M059J (cell line): Measurements from ENCODE around the gene ARL10. TPM values are rescaled to one million over a fixed set of nuclear protein-coding genes. Genes with fewer than 3 reads are reported as not detected.

Source experiments
- DNase-seq: peaks from one replicate; pipeline ENCODE4 v3.0.0-alpha.2; 2012; ENCODE audit warnings: low read depth
- total RNA-seq: library from RNA; depleted of rRNA; stranded (reverse); fragments of >200 nt; shearing (Covaris generic); gene quantifications from 2 replicates; pipeline ENCODE4 v1.2.3, GENCODE V29; 2014

The ARL10 gene
- total RNA-seq, 1 experiment from 2014 or later = 1.8 TPM

DNA sequence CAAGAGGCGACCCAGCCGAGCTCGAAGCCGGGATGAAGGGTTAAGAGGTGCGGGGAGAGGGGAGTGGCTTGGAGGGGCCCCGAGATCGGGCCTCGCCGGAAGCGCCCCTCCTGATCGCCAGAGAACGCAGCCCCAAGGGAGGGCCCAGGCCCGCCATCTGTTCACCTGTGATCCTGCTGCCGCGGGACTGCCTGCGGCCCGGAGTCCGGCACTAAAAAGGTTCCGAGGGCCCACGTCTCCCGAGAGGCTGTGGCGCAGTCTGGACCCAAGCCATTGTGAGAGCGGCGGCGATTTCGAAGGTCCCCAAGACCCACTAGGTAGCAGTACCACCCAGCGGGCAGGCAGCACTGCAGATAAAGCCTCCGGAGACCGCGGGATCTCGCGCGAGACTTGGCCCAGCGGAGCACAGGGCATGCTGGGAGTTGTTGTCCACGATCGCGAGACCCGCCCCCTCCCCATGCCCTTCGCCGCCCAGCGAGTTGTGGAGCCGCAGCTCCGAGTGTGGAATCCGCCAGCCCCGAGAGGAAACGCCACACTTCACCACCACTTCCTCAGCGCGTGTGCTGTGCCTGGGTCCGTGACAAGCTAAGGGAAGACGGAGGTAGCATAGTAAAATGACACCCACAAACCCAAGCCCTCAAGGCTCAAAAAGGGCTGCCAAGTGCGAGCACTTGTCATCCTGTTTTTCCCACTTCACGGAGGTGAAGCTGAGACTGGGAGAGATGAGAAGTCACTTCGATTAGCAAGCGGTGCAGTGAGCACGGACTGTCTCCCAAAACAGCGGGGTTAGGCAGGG is 3.7 kb upstream of the ARL10 start, which contains the start of gene KIAA1191:
Gene KIAA1191 (minus strand): TSS at position 328 of the 796 bp plus-strand sequence. CDS start 2,256 bp downstream, outside the sequence.
- DNase-seq = peak; percentile 89

DNA sequence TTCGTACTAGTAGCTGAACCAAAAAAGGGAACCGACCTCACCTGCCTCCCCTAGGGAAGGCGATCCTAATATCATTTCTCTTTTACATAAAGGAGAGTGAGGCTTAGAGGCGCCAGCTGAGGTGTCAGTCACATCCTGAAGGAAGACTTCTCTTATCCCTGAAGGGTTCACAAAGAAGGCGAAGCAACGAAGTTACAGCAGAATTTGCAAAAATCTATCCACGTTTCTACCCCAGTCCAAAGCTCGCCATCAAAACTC is 3.1 kb upstream of the ARL10 start:
- DNase-seq = no peak

DNA sequence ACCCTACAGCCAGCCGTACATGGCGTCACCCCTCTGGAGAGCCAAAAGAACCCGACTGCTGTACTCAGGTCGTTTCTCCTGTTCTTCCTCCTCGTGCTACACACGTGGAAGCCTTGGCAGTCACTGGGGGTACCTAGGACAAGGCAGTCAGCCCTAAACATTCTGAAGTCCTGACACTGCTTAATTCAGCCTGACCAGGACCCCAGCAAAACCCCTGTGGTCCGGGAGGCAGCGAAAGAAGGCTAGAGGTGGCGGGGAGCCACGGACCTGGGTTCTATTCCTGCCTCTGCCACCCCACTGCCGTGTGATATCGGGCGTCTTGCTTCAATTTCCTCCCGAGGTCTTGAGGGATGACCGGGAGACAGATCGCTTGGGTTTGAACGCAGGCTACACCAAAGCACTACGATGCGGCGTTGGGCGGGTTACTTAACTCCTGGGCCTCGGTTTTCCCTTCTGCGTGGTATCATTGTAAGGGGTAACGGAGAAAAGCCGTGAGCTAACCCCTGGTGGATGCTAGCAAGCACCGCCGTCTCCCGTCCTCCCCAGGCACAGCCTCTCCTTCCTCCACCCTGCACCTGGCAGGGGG is 429 bp upstream of the ARL10 start:
- DNase-seq = no peak

GRCh38 chr5:176366232-176366894 is 1.1 kb downstream of the ARL10 start:
- no peak for DNase-seq

DNA sequence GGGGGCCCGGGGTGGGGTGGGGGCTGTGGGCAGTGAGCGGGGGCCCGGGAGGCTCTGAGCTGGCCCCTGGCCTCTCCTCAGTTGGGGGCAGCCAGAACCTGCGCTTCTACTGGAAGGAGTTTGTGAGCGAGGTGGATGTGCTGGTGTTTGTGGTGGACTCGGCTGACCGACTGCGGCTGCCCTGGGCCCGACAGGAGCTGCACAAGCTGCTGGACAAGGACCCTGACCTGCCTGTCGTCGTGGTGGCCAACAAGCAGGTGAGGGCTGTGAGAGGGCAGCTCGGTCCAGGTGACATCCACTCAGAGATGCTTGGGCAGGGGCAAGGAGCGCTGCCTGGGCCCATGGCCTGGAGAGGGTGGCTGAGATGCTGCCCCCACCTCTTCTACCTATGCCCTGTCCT is 3.4 kb downstream of the ARL10 start:
- DNase-seq = no peak

DNA sequence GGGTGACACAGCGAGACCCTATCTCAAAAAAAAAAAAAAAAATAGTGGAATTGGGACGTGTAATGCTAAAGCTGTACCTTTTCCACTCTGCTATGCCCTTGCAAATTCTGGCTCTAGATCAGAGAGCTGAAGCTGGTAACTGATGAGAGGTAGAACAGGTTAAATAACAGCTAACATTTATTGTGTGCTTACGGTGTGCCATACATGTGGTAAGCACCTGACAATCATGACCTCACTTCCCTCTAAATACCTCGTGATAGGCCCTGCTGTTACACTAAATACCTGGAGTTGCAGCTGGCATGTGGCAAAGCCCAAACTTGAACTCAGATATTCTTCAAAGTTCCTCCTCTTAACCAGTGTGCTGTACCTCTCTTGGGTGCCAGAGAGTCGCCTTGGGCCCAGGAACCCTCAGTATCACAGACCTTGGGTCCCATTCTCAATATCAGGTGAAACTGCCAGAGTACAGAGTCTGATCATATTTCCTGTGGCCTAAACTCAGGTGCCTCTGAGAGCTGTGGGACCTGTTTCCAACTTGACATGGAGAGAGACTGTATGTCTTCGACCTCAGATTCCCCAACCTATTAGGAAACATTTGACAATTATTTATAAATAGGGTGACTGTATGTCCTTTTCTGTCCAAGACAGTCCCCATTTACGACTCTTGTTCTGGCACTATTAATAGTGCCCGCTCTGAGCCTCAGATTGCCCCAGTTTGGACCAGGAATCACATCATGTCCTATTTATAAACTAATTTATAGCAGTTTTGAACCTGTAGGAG is 4.8 kb downstream of the ARL10 start:
- DNase-seq = no peak

DNA sequence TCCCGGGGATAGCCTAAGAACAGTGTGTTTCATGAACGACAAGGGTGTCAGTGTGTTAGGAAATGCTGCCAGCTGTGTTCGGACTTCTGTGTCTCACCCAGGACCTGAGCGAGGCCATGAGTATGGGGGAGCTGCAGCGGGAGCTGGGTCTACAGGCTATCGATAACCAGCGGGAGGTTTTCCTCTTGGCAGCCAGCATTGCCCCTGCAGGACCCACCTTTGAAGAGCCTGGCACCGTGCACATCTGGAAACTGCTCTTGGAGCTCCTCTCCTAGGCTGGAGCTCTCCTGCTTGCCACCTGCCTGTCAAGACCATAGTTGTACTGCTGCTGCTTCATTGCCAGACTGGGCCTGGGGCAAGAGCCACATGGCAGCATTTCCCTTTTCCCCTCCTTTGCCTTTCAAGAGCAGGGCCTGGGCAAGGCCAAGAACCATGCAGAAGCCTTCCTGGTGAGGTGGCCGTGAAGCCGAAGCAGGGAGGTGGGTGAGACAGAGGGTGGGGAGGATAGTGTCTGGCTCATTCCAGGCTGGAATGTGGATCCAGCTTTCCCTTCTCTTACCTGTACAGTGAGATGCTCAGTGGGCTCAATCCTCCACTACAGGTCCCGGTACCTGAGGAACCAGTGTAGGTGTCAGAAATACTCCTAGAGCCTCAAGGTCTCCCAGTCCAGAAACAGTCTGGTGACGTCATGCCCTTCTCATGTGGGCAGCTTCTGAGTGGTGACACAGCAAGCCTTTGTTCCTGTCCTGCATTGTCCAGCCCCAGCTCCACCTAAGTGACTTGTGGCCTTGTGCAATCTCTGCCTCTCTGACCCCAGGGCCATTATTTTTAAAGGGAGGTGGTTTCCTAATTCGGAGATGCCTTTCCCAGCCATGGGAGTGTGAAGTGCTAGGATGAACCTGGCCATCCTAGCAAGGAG is 6.6 kb downstream of the ARL10 start:
- DNase-seq = no peak

GRCh38 chr5:176373100-176373818 is 8.0 kb downstream of the ARL10 start:
- DNase-seq = no peak

DNA sequence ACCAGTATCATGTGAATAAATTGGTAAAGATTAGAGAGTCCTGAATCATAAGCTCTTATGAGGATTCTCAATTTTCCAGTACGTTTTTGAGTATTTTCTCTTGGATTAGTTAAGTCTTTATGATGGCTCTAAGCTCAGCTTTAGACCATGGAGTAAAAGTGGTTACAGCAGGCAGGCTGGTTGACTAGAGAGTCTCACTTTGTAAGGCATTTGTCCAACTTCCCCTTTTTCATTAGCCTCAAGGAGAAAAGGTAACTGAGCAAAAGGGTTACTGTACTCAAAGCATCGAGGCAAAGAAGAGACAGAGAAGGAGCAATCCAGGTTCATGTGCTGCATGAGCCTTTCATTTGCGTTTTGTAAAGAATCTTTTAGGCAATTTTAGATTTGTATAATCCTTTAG is 14.6 kb downstream of the ARL10 start:
- no peak for DNase-seq

GRCh38 chr5:176381423-176381822 is 16.1 kb downstream of the ARL10 start:
- no peak for DNase-seq

- DNase-seq = no peak
Measured at GRCh38 chr5:176381979-176382378, 16.7 kb downstream of the ARL10 start.

GRCh38 chr5:176382721-176383120 is 17.4 kb downstream of the ARL10 start:
- no peak for DNase-seq

DNA sequence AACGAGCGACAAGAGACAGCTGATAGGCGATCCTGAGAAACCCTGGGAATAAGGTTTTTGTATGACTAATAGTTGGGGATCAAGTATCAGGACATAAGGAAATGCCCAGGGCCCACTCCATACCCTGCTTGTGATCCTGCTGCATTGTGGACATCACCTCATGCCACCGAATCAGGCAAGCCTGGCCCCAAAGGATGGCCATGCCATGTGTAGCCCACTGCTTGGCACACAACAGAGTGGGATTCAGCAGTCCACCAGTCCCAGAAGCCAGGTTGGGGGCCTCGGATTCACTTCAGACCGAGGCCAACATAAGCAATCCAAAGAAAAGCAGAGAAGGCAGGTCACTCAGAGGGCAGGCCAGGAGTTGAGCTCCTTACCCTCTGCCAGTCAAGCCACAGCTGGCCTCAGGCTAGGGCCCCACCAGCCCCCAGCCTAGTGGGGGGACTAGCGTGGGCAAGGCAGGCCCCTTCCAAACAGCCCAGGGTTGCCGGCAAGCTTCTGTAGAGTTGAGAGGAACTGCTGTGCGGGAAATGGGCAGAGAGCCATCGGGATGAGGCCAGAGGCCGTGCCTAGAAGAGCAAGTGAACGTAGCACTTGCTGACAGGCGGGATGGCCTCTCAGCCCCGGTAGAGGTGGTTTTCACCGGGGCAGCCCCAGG is 18.1 kb downstream of the ARL10 start:
- no peak for DNase-seq

GRCh38 chr5:176383961-176384360 is 18.7 kb downstream of the ARL10 start:
- DNase-seq = no peak

DNA sequence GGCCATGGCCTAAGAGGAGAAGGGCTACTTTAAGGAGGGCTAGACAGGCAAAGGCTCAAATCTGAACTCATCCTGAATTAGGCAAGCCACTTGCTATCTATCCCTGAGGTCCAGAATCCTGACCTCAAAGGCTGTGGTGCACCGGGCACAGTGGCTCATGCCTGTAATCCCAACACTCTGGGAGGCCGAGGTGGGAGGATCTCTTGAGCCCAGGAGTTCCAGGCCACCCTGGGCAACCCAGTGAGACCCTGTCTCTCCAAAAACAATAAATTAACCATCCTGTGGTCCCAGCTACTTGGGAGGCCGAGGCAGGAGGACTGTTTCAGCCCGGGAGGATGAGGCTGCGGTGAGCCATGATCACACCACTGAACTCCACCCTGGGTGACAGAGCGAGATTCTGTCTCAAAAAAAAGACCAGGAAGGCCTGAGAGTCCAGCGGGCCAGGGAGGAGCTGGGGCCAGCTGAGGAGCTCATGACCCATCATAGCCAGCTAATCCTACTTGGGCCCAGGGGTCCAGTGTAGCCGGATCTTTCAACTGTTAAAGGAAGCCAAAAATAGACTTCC is 19.2 kb downstream of the ARL10 start:
- DNase-seq = no peak

DNA sequence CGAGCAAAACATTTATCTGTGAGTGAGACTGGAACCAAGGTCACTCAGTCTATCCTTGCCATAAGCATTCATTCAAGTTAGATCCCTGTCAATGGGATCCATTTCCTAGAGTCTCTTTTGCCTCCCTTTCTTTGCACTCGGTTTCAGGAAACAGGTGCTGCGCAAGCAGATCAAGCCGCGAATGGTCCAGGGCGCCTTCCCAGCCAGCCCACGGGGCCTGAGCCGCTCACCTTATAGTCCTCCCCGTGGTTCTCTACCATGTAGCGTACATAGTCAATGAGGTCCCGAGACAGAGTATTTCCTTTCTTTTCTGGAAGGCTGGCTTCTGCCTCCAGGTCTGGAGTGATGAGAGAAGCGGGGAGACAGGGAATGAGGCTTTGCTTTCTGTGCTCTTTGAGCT is 19.7 kb downstream of the ARL10 start:
- DNase-seq = no peak

GRCh38 chr5:176386491-176386890 is 21.2 kb downstream of the ARL10 start:
- no peak for DNase-seq

GRCh38 chr5:176387384-176387925 is 22.2 kb downstream of the ARL10 start:
- no peak for DNase-seq

- DNase-seq = no peak
Measured at GRCh38 chr5:176388003-176388443, 22.7 kb downstream of the ARL10 start.
